ENCODE results near the gene PAPPA2.

Gene PAPPA2

GRCh38 chr1:176501599-176501998 is 38.6 kb downstream of the PAPPA2 start:
- DNase-seq (ENCODE audit: low read depth in 2 of 2) = no peak

DNA sequence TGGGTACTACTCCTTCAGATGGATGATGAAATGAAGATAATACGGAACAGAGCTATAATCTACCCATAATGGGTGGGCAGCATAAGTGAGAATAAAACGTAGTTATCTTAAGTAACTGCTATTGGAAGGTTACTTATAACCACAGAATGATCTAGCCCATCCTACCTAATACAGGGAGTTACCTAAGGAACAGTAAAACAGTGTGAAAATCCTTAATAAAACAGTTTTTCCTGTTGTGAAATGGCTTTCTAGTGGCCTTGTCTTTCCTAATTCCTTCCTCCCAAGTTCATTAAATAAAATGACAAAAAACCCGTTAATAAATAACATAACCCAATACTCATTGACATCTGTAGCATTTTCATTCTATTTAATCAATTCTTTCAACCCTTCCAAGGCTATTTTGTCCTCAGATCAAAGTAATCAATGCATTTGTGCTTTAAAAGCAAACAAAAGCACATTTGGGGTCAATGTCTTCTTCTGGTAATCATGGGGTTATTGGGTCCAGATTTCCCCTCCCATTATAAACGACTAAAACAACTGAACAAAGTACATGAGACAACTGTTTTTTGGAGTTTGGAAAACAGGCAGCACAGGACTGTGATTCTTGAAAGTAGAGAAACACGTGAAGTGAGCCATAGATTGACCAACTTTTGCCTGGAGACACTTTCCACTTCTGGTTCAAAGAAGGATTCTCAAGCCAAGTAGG is 42.0 kb downstream of the PAPPA2 start:
- no peak for DNase-seq (ENCODE audit: low read depth in 2 of 2)

GRCh38 chr1:176512966-176513365 is 50.0 kb downstream of the PAPPA2 start:
- DNase-seq (ENCODE audit: low read depth in 2 of 2) = no peak

- no peak for DNase-seq (ENCODE audit: low read depth in 2 of 2)
Measured at GRCh38 chr1:176515310-176515709, 52.3 kb downstream of the PAPPA2 start.

GRCh38 chr1:176517484-176517883 is 54.5 kb downstream of the PAPPA2 start:
- no peak for DNase-seq (ENCODE audit: low read depth in 2 of 2)

GRCh38 chr1:176521211-176521610 is 58.2 kb downstream of the PAPPA2 start:
- DNase-seq (ENCODE audit: low read depth in 2 of 2) = no peak

DNA sequence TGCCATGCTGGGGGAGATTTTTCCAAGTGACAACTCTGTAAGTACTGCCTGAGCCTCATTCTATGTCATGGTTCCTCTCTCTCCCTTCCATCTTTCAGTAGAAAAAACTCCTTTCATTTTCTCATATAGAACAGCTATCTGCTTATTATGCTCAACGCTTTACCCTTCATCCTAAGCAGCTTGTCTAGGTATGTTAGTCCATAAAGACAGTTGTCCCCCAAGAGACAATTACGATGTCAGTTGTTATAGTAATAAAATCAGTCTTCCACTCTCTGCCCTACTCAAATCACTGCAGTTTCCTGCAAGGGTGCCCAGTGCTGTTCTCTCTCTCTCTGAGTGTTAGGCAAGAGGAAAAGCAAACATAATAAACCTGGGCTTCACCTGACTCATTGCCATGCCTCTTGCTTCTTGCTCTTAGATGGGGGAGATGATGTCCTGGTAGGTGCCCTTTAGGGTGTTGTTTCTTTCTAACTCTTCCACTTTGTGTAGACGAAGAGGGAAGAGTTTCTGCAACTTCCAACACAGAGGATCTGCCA is 59.4 kb downstream of the PAPPA2 start:
- no peak for DNase-seq (ENCODE audit: low read depth in 2 of 2)

- no peak for DNase-seq (ENCODE audit: low read depth in 2 of 2)
Measured at GRCh38 chr1:176529395-176530090, 66.6 kb downstream of the PAPPA2 start.

GRCh38 chr1:176531036-176531435 is 68.1 kb downstream of the PAPPA2 start:
- no peak for DNase-seq (ENCODE audit: low read depth in 2 of 2)

- DNase-seq (ENCODE audit: low read depth in 2 of 2) = no peak
Measured at GRCh38 chr1:176531921-176532897, 69.2 kb downstream of the PAPPA2 start.

DNA sequence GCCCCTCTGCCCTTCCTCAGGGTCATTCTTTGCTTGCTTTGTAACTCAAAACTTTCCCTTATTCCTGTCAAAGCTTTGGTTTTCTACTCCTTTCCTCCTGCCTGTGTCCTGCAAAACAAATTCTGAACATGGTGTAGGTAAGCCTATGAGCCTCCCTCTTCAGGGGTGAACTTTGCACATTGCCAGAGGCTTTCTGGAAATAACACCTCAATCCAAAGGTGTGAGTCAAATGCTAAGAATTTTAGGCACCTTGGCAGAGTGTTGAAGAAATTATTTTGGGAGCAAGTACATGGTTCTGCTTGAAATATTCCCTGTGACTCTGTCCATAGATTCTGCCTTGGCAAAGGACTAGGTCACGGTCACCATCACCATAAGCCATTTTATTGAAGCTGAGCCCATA is 70.0 kb downstream of the PAPPA2 start:
- no peak for DNase-seq (ENCODE audit: low read depth in 2 of 2)

DNA sequence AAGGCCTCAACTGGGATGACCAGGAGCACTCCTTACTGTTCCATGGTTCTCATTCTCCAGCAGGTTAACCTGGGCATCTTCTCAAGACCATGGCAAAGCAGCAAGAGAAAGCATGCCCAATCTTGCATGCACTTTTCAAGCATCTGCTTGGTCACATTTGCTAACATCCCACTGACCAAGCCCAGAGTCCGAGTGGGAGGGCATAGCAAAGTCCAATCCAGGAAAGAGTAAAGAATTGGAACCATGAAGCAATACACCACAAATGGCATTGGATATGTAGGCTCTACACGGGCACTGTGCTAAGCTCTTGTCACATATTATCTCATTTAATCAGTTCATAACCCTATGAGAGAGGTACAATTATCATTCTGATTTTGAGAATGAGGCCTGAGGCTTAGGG is 73.6 kb downstream of the PAPPA2 start:
- no peak for DNase-seq (ENCODE audit: low read depth in 2 of 2)

DNA sequence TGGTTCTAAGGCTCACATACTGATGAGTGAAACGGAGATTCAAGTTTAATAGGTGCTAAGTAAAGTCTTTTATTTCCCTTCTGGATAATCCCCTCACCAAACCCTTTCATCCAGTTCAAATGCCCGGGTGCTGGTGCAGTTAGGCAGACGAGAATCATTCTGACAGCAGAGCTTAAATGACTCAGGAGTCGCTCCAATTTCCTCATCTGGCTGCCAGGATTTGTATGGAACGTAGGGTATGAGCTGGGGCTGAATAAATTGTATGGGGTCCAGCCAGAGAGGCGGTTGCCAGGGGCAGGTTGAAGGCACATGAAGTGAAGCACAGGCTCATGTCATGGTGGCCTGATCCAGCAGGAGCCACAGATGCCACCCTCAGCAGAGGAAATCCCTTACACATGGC is 76.0 kb downstream of the PAPPA2 start:
- no peak for DNase-seq (ENCODE audit: low read depth in 2 of 2)

GRCh38 chr1:176540428-176540827 is 77.5 kb downstream of the PAPPA2 start:
- no peak for DNase-seq (ENCODE audit: low read depth in 2 of 2)

- DNase-seq (ENCODE audit: low read depth in 2 of 2) = no peak
Measured at GRCh38 chr1:176541663-176542062, 78.7 kb downstream of the PAPPA2 start.

DNA sequence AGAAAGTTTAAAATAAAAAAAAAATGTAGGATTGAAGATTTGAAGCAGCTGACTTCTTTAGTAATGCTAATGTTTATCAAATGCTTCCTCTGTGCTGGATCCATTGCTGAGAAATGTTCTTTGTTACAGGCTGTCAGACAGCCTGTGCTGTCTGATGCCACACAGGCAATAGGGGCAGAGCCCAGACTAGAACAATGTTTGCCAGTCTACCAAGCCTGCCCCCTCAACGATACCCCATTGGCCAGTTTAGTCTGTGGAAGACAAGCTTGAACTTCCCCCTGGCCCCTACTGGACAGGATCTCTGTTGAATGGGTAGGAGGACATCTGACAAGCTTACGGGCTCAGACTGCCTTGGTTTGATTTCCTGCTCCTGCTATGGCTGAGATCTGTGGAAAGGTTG is 79.4 kb downstream of the PAPPA2 start:
- DNase-seq (ENCODE audit: low read depth in 2 of 2) = no peak

DNA sequence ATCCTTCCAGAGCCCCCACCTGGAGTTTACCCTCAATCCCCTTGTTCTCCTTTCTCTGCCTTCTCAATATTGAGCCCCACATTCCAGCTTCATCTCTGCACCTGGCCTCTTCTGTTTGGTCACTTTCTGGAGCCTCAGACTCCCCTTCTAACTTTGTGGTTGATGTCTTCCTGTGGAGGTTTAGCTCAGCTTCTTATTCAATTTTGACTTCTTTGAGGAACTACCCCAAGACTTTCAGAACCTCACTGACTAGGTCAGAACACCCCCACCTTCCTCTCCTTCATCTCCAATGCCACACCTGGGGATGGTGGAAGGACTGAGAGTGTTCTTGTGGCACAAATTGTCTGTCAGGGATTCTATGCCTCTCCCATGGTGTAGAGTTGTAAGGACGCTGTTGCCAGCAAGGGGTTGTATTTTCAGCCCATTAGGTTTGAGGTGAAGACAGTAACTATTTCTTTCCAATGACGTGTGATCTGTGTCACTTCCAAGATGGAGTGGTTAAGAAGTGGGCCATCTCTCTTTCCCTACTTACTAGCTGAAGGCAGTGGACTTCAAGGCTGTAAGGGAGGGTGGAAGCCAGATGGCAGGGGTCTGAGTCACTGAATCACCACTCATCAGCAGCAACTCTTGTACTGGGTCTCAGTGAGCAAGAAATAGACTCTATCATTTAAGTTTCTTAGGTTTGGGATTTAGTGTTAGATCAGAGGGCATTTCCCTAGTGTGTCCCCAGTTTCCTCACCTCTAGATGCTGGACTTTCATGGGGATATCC is 80.6 kb downstream of the PAPPA2 start:
- DNase-seq (ENCODE audit: low read depth in 2 of 2) = no peak

DNA sequence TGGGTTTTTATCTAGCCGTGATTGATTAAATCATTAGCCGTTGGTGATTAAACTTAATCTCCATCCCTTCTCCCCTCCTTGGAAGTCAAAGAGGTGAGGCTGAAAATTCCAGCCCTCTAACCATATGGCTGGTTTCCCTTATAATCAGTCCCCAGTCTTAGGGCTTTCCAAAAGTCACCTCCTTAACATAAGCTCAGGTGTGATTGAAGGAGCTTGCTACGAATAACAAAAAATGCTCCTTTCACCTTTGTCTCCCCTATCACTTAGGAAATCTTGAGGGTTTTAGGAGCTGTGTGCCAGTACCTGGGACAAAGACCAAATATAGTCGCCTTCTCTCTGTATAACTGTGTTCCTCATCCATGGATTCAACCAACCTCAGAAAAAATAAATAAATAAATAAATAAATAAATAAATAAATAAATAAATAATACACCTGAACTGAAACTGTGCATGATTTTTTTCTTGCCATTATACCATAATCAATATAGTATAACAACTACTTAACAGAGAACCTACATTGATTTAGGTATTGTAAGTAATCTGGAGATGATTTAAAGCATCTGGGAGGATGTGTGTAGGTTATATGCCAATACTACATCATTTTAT is 82.2 kb downstream of the PAPPA2 start:
- no peak for DNase-seq (ENCODE audit: low read depth in 2 of 2)

DNA sequence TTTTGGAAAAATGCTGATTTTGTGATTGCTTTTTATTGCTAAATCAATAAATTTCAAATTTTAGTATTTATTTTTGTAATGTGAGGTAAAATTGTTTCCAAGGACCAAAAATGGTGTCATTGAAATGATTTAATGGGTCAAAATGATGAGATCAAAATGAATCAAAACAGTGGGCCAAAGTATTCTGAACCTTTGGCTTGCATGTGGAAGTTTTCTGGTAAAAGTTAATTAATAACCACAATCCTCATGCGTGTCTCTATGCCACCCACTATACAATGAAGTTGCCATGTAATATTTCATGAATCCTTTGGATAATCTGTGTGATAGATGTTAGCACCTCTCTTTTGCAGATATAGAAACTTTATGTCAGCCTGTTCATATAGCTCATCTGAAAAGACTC is 83.8 kb downstream of the PAPPA2 start:
- DNase-seq (ENCODE audit: low read depth in 2 of 2) = no peak

DNA sequence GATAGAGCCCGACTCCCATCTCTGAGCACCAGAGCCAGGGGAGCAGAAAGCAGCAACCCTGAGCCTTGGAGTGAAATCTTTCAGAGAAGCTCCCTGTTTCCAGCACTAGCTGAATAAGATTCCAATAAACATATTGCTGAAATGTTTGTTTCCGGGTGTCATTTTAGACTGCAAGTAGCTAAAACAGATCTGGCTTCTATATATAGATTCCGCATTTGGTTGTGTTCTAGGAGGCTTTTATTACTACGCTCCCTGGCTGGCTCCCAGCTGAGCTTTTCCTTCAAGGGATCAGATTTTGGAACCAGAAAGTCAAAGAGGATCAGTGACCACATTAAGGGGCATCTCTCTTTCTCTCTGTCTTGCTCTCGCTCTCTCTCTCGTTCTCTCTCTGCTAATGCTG is 88.2 kb downstream of the PAPPA2 start:
- DNase-seq (ENCODE audit: low read depth in 2 of 2) = no peak

Data from stimulated activated CD4-positive, alpha-beta T cell treated with anti-CD3 and anti-CD28 coated beads, Interleukin-1b, Interleukin-23, amount 100 ng/mL, for 1 hour (primary cell).